HT-29 (cell line): ENCODE data around the gene AIRE. TPM values are rescaled to one million over a fixed set of nuclear protein-coding genes. Genes with fewer than 3 reads are reported as not detected.

Experiments used
- DNase-seq: peaks from one replicate; pipeline ENCODE4 v3.0.0-alpha.2; 2015; ENCODE audit warnings: low spot score
- total RNA-seq: library from RNA; depleted of rRNA; stranded (reverse); fragments of >200 nt; shearing (Covaris generic); gene quantifications from 2 replicates; pipeline ENCODE4 v1.2.3, GENCODE V29; 2014

Gene AIRE
- total RNA-seq, 1 experiment from 2014 or later, result not detected

GRCh38 chr21:44323591-44323990 lies 37.9 kb downstream of the AIRE start:
- no peak for DNase-seq

GRCh38 chr21:44324106-44324853 lies 38.6 kb downstream of the AIRE start:
- no peak for DNase-seq

GRCh38 chr21:44324854-44325107 lies 39.1 kb downstream of the AIRE start:
- DNase-seq, result no peak

- no peak for DNase-seq
Measured at GRCh38 chr21:44325386-44326271, 40.0 kb downstream of the AIRE start.

- no peak for DNase-seq
Measured at GRCh38 chr21:44326272-44326647, 40.6 kb downstream of the AIRE start.

- no peak for DNase-seq
Measured at GRCh38 chr21:44326716-44327602, 41.3 kb downstream of the AIRE start.

- no peak for DNase-seq
Measured at GRCh38 chr21:44327603-44327974, 41.9 kb downstream of the AIRE start.

GRCh38 chr21:44328242-44328895 lies 42.7 kb downstream of the AIRE start:
- DNase-seq, result no peak

GRCh38 chr21:44329086-44329889 lies 43.6 kb downstream of the AIRE start:
- peak; percentile 3 for DNase-seq

- no peak for DNase-seq
Measured at GRCh38 chr21:44329971-44330681, 44.5 kb downstream of the AIRE start.

- DNase-seq, result no peak
Measured at GRCh38 chr21:44330698-44331097, 45.0 kb downstream of the AIRE start.

GRCh38 chr21:44331209-44331608 lies 45.5 kb downstream of the AIRE start:
- DNase-seq, result no peak

- no peak for DNase-seq
Measured at GRCh38 chr21:44331650-44332307, 46.1 kb downstream of the AIRE start.

GRCh38 chr21:44332383-44332782 lies 46.7 kb downstream of the AIRE start:
- DNase-seq, result no peak

- DNase-seq, result no peak
Measured at GRCh38 chr21:44332965-44333364, 47.3 kb downstream of the AIRE start.

- no peak for DNase-seq
Measured at GRCh38 chr21:44333509-44334328, 48.0 kb downstream of the AIRE start.

GRCh38 chr21:44334329-44335030 lies 48.8 kb downstream of the AIRE start:
- DNase-seq, result no peak
